Measurements from ENCODE around the gene NEURL1. TPM values are rescaled to one million over a fixed set of nuclear protein-coding genes. Genes with fewer than 3 reads are reported as not detected.

Gene NEURL1
- total RNA-seq, 1 donor from 2014 or later, result 1.3 TPM

DNA sequence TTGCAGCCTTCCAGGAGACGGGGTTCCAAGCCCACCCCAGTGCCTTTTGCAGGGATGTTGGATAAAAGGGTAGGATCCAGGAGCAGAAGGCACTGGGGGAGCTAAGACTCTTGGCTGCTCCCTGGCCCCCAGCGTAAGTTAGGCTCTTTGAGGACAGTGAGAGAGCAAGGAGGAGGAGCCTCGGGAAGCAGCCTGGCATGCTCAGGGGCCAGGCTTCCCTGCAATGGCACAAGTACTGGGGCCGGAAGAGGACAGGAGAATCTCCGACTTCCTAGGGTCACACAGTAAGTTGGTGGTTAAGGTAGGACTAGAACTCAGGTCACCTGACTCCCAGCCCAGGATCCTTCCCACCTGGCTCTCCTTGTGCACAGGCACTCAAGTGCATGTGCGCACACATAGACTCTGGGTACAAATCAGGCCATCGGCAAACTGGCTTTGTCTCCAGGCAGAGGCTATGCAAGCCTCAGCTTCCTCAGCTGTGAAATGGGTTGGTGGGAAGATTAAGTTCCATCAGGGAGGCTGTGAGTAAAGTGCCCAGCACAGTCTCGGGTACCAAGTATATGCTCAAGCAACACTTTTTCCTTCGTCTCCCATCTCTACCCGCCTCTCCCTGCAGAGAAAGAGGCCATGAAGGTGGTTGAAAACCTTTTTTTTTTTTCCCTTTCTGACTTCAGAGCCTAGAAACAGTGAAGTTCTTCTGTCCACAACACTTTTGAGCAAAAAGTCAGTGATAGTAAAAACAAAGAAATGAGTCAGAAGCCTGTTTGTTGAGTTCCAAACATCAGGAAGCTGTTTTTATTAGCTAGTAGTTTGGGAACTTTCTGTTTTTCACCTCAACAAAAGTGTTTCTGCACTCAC is 79.1 kb downstream of the NEURL1 start:
- no peak overlapping the region for H3K4me3 ChIP-seq (ENCODE audit: low read depth, low read length)
- no peak for DNase-seq (ENCODE audit: low read depth)
- TF ChIP-seq, protein P1, sequence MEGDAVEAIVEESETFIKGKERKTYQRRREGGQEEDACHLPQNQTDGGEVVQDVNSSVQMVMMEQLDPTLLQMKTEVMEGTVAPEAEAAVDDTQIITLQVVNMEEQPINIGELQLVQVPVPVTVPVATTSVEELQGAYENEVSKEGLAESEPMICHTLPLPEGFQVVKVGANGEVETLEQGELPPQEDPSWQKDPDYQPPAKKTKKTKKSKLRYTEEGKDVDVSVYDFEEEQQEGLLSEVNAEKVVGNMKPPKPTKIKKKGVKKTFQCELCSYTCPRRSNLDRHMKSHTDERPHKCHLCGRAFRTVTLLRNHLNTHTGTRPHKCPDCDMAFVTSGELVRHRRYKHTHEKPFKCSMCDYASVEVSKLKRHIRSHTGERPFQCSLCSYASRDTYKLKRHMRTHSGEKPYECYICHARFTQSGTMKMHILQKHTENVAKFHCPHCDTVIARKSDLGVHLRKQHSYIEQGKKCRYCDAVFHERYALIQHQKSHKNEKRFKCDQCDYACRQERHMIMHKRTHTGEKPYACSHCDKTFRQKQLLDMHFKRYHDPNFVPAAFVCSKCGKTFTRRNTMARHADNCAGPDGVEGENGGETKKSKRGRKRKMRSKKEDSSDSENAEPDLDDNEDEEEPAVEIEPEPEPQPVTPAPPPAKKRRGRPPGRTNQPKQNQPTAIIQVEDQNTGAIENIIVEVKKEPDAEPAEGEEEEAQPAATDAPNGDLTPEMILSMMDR (conservative IDR thresholded peaks at IDR 0.05; ENCODE audit: low read depth, low read length), result no peak

DNA sequence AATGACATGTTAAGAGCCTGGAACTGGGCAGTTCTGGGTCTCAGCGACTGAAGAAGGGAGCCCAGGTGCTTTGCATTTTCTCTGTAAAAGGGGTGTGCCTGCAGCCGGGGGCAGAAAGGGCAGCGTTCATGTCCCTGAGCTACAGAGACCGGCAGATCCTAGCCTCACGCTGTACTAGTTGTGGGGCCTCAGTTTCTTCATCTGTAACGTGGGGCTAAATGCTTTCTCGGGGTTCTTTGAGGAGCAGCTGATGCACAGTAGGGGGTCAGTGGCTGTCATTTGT is 79.6 kb downstream of the NEURL1 start:
- TF ChIP-seq, protein P1 (conservative IDR thresholded peaks at IDR 0.05; ENCODE audit: low read depth, low read length), result no peak
- no peak overlapping the region for H3K4me3 ChIP-seq (ENCODE audit: low read depth, low read length)
- DNase-seq (ENCODE audit: low read depth), result no peak

DNA sequence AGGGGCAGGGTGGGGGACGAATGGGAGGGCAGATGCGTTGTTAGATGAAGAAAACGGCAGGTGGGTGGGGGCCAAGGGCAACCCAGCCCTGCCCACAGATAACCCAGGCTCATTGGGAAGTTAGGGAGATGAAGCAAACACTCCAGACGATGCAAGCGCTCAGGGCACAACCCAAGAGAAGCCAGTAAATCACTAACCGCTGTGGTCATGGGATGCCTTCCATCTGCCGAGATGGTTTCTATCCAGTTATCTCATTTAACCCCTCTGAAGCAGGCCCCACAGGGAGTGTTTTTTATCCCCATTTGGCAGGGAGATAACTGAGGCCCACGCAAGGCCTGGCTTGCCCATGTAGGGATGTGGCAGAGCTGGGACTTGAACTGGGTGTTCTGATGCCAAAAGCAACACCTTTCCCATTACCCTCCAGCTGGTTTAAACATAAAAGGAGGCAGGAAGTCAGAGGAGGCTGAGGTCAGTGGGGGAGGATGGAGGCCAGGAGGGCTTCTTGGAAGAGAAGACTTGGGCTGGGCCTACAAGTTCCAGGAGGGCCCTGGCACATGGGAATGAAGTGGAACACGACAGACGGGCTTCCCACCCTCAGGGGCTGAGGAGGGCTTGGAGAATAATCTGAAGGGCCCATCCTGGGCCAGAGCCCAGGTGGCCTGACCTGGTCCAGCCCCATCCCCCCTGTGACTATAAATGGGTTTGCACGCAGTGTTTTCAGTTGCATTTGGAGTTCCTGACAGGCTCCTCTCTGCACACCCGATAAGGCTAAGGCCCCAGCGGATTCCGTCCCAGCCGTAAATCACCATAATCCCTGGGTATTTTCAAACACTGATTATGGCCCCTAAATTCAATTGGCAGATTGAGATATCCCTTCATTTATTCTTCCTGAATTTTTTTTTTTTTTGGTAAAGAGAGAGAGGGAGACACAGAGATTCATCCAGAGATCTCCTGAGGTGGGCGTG is 80.9 kb downstream of the NEURL1 start:
- H3K4me3 ChIP-seq (ENCODE audit: low read depth, low read length), result no peak overlapping the region
- DNase-seq (ENCODE audit: low read depth), result no peak
- TF ChIP-seq, protein P1 (conservative IDR thresholded peaks at IDR 0.05; ENCODE audit: low read depth, low read length), result no peak

DNA sequence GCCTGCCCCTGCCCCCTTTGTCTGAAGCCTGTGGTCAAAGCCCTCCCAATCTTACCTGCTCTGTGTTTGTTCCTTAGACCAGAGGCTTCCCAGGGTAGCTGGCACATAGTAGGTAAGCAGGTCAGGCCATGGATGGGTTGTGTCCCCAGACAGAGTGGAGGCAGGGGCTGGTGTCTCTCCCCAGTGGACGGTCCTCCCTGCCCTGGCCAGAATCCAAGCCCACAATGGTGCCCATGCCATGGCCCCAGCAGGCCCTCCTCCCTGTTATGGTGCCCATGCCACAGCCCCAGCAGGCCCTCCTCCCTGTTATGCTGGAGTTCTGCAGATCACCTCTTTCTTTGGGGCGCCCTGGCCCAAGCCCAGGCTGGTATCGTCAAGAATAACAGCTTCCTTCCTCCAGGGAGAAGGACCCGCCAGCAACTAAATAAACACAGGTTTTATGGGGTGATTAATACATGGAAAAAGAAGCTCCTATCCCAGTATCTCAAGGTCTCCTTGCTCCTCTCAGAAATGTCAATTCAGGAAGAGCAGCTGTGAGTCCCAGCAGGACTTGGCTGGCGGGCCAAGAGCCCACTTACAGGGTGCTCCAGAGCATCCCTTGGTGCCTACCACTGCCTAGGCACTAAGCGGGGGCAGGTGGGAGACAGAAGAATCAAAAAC is 82.0 kb downstream of the NEURL1 start:
- no peak overlapping the region for H3K4me3 ChIP-seq (ENCODE audit: low read depth, low read length)
- TF ChIP-seq, protein P1 (conservative IDR thresholded peaks at IDR 0.05; ENCODE audit: low read depth, low read length), result no peak
- no peak for DNase-seq (ENCODE audit: low read depth)

DNA sequence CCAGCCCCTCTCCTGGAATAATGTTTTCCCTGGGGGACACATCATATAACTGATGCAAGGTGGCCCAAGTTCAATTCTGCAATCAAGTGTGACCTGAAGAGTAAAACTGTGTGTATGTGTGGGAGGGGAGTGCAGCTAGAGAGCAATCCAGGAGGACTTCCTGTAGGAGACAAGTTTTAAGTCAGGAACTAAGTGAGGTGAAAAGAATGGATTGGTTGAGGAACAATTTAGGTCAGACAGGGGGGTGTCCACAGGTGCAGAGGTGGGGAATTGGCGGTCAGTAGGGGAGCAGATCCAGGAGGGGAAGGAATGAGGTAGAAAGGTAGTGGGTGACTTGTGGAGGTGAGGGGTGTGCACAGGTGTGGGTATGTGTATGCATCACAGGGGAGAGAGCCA is 82.6 kb downstream of the NEURL1 start:
- no peak for DNase-seq (ENCODE audit: low read depth)
- TF ChIP-seq, protein P1 (conservative IDR thresholded peaks at IDR 0.05; ENCODE audit: low read depth, low read length), result no peak
- no peak overlapping the region for H3K4me3 ChIP-seq (ENCODE audit: low read depth, low read length)

DNA sequence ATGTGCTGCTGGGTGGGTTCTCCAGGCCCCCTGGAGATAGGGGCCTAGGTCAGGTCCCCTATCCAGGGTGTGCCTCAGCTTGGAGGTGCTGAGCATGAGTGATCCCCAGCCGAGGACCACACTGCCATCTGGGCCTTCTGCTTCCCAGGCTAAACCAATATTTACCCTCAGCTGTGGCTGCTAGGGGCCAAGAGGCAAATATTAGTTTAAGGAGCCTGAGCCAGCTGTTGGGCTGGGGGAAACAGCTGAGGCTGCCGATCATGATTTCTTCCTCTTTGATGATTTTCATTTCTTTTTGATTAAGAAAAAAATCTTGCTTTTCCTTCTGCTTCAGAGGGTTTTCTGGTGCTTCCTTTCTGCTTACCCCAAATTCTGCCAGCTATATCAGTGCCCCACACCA is 83.4 kb downstream of the NEURL1 start:
- TF ChIP-seq, protein P1 (conservative IDR thresholded peaks at IDR 0.05; ENCODE audit: low read depth, low read length), result no peak
- no peak for DNase-seq (ENCODE audit: low read depth)
- H3K4me3 ChIP-seq (ENCODE audit: low read depth, low read length), result no peak overlapping the region

Data from epithelial cell of proximal tubule (primary cell).